GM12878 (cell line): ENCODE data around the gene IDH3G. TPM values are rescaled to one million over a fixed set of nuclear protein-coding genes. Genes with fewer than 3 reads are reported as not detected.

Experiments
- ATAC-seq: fragments of 200-7000 bp; cut with Tn5 transposase; 3 replicates; pipeline ENCODE4 v1.9.1; 2020; ENCODE audit warnings: mild to moderate bottlenecking, moderate library complexity
- BruUV-seq: library from RNA; stranded (reverse); fragments of 400-500 nt; replicated peaks from 2 replicates; lab custom pipeline; 2021; lab: Mats Ljungman, UMichigan
- CTCF ChIA-PET: fragments of 300-600 bp; sonication (Branson Sonifier 250); formaldehyde crosslinking; extraction: SDS; loops from one replicate; lab custom pipeline; 2021; ENCODE audit warnings: inconsistent platforms; lab: Yijun Ruan, JAX
- POLR2A ChIA-PET: fragments of 350-600 bp; formaldehyde crosslinking; extraction: SDS; loops from one replicate; lab custom pipeline; 2021; ENCODE audit warnings: inconsistent platforms; lab: Charles Lee
- RAD21 ChIA-PET: fragments of 300-600 bp; sonication (Branson Sonifier 250); formaldehyde crosslinking; loops from one replicate; lab custom pipeline; 2023; ENCODE audit warnings: antibody characterized with exemption; ENCODE audit not compliant: unreplicated experiment; lab: Charles Lee
- SMC1A ChIA-PET: fragments of 300-600 bp; sonication (Branson Sonifier 250); formaldehyde crosslinking; loops from one replicate; lab custom pipeline; 2023; ENCODE audit not compliant: unreplicated experiment, uncharacterized antibody; lab: Charles Lee
- DNase-seq: peaks from one replicate; pipeline ENCODE4 v3.0.0-alpha.2; 2011; ENCODE audit warnings: low read depth, low spot score
- FAIRE-seq: peaks from 3 replicates; lab custom pipeline; 2011; peaks lifted over from hg19 to GRCh38; lab: Jason Lieb, UNC
- H2AFZ ChIP-seq: 2 replicates; pipeline ENCODE4 v1.6.0; 2011; ENCODE audit warnings: low read depth, low read length, control low read depth; ENCODE audit not compliant: control insufficient read depth
- H3K27ac ChIP-seq: 2 replicates; pipeline ENCODE4 v1.5.1; 2011; ENCODE audit warnings: control low read depth; ENCODE audit not compliant: control insufficient read depth, insufficient read depth
- H3K27me3 ChIP-seq, 2 experiments: replicated peaks in 1 of 2; 2 replicates each; pipeline versions ENCODE4 v1.6.0 to v1.6.1; 2011; ENCODE audit warnings: low read length in 1 of 2; ENCODE audit not compliant: control insufficient read depth in 2 of 2, insufficient read depth in 2 of 2
- H3K36me3 ChIP-seq, 2 experiments: 2 replicates each; pipeline ENCODE4 v1.5.1; 2011; ENCODE audit warnings: low read length in 1 of 2; ENCODE audit not compliant: control insufficient read depth in 2 of 2, insufficient read depth in 2 of 2
- H3K4me1 ChIP-seq: 2 replicates; pipeline ENCODE4 v1.6.1; 2011; ENCODE audit warnings: mild to moderate bottlenecking, low read length, moderate library complexity, mixed read lengths; ENCODE audit not compliant: control insufficient read depth, insufficient read depth
- H3K4me2 ChIP-seq: 2 replicates; pipeline ENCODE4 v1.6.0; 2011; ENCODE audit warnings: control low read depth; ENCODE audit not compliant: control insufficient read depth, insufficient read depth
- H3K4me3 ChIP-seq: fragments of 200-600 bp; sonication (generic); 2 replicates; pipeline ENCODE4 v1.5.1; 2016
- H3K79me2 ChIP-seq: 2 replicates; pipeline ENCODE4 v1.6.0; 2011; ENCODE audit warnings: low read length; ENCODE audit not compliant: control insufficient read depth, insufficient read depth
- H3K9ac ChIP-seq: 2 replicates; pipeline ENCODE4 v1.8.0; 2011; ENCODE audit warnings: low read length, control low read depth, mixed read lengths; ENCODE audit not compliant: control insufficient read depth, insufficient read depth
- H3K9me3 ChIP-seq: replicated peaks from 3 replicates; pipeline ENCODE4 v1.5.1; 2011; ENCODE audit warnings: mild to moderate bottlenecking, low read length; ENCODE audit not compliant: control insufficient read depth, insufficient read depth
- H4K20me1 ChIP-seq: 2 replicates; pipeline ENCODE4 v1.6.0; 2011; ENCODE audit not compliant: control insufficient read depth, insufficient read depth
- BHLHE40 ChIP-seq, 2 experiments: fragments of 450-650 bp in 1 of 2; IDR thresholded peaks; 2 replicates each; pipeline ENCODE4 v1.6.1; 2011 to 2017; ENCODE audit warnings: low read depth in 2 of 2, borderline replicate concordance in 1 of 2, improper control_type of control experiment in 1 of 2, low read length in 1 of 2, mild to moderate bottlenecking in 1 of 2
- CREB1 ChIP-seq: IDR thresholded peaks from 2 replicates; pipeline ENCODE4 v1.6.1; 2012; ENCODE audit warnings: low read depth, mild to moderate bottlenecking, inconsistent platforms
- EP300 ChIP-seq, 2 experiments: fragments of 150-350 bp in 1 of 2; IDR thresholded peaks; 2 replicates each; pipeline ENCODE4 v1.6.1; 2011 to 2012; ENCODE audit warnings: low read depth in 2 of 2, low read length in 2 of 2, borderline replicate concordance in 1 of 2, improper control_type of control experiment in 1 of 2, inconsistent platforms in 1 of 2; ENCODE audit not compliant: control insufficient read depth in 1 of 2
- EZH2 ChIP-seq: IDR thresholded peaks from 2 replicates; pipeline ENCODE4 v1.6.1; 2012; ENCODE audit warnings: low read depth, mild to moderate bottlenecking, control low read depth, inconsistent platforms, low read length, borderline replicate concordance; ENCODE audit not compliant: control insufficient read depth
- IKZF2 ChIP-seq, 2 experiments: fragments of 450-650 bp; IDR thresholded peaks; 2 replicates each; pipeline ENCODE4 v1.6.1; 2017; ENCODE audit warnings: mild to moderate bottlenecking in 2 of 2, moderate library complexity in 2 of 2
- KDM1A ChIP-seq: fragments of 200-600 bp; sonication (generic); IDR thresholded peaks from 2 replicates; pipeline ENCODE4 v1.6.1; 2016; ENCODE audit warnings: borderline replicate concordance
- MYB ChIP-seq: fragments of 150-350 bp; IDR thresholded peaks from 2 replicates; pipeline ENCODE4 v1.6.1; 2014; ENCODE audit warnings: mild to moderate bottlenecking, low read depth, low read length, borderline replicate concordance
- NFYB ChIP-seq: IDR thresholded peaks from 2 replicates; pipeline ENCODE4 v1.6.1; 2011; ENCODE audit warnings: low read depth, mild to moderate bottlenecking, low read length, improper control_type of control experiment, moderate library complexity; ENCODE audit not compliant: insufficient read depth
- NR2F1 ChIP-seq: fragments of 450-650 bp; conservative IDR thresholded peaks from 2 replicates; pipeline ENCODE4 v1.6.1; 2017; ENCODE audit warnings: mild to moderate bottlenecking
- SRF ChIP-seq, 2 experiments: IDR thresholded peaks; 2 replicates each; pipeline ENCODE4 v1.6.1; 2011; ENCODE audit warnings: low read depth in 2 of 2, low read length in 2 of 2, mild to moderate bottlenecking in 1 of 2, moderate library complexity in 1 of 2
- SUPT20H ChIP-seq: IDR thresholded peaks from 2 replicates; pipeline ENCODE4 v1.6.1; 2011; ENCODE audit warnings: low read depth, mild to moderate bottlenecking, low read length, moderate library complexity, borderline replicate concordance; ENCODE audit not compliant: control insufficient read depth
- ZNF207 ChIP-seq: fragments of 450-650 bp; IDR thresholded peaks from 2 replicates; pipeline ENCODE4 v1.6.1; 2014; ENCODE audit warnings: antibody characterized with exemption, mild to moderate bottlenecking, borderline replicate concordance
- WGBS: methylation state at CpG from one replicate; pipeline ENCODE4 v1.1.6; 2016; ENCODE audit warnings: low lambda C conversion rate; ENCODE audit not compliant: insufficient replicate concordance, insufficient coverage; ENCODE audit errors: missing lambda C conversion rate; 5-methylcytosine and 5-hydroxymethylcytosine counted together
- in situ Hi-C: fragments of 300-500 bp; cut with MboI; formaldehyde crosslinking; loops from 9 replicates; pipeline ENCODE4 v1.14.3; 2018; ENCODE audit warnings: mixed read lengths
- intact Hi-C: fragments of 100-400 bp; cut with micrococcal nuclease; formaldehyde crosslinking; loops from one replicate; pipeline ENCODE4 v1.14.2; 2022; ENCODE audit not compliant: unreplicated experiment
- polyA plus RNA-seq, 11 experiments: library from polyadenylated mRNA; depleted of rRNA in 4 of 11; unstranded in 6 of 11; stranded (reverse) in 5 of 11; fragments of >200 nt; fragmentation: Nextera tagmentation in 4 of 11; fragmentation: Illumina TruSeq in 1 of 11; extraction: Ambion mirVana in 4 of 11; extraction: Trizol in 1 of 11; gene quantifications; 1 replicate in 1 of 11; 2 replicates in 10 of 11; pipeline versions ENCODE4 v1.2.1 to v1.2.3, GENCODE V29; 2011 to 2016; ENCODE audit warnings: inconsistent platforms in 2 of 11, missing spikeins in 2 of 11, low read depth in 1 of 11
- total RNA-seq, 4 experiments: library from RNA; depleted of rRNA in 3 of 4; stranded (reverse); fragments of >200 nt in 3 of 4; fragmentation: Illumina TruSeq in 1 of 4; extraction: Trizol in 1 of 4; gene quantifications; 2 replicates each; pipeline versions ENCODE4 v1.2.1 to v1.2.3, GENCODE V29; 2013 to 2021
- TF ChIP-seq, protein P1 (sequence below): IDR thresholded peaks from 2 replicates; pipeline ENCODE4 v1.6.1; 2012; ENCODE audit warnings: low read depth, low read length, improper control_type of control experiment

Gene IDH3G
- total and polyA plus RNA-seq, 10 of the 15 experiments (the other 5 are each of a cell fraction or from before 2014, with no cell fraction given) = 26.3 to 102 (median 66.6) TPM

DNA sequence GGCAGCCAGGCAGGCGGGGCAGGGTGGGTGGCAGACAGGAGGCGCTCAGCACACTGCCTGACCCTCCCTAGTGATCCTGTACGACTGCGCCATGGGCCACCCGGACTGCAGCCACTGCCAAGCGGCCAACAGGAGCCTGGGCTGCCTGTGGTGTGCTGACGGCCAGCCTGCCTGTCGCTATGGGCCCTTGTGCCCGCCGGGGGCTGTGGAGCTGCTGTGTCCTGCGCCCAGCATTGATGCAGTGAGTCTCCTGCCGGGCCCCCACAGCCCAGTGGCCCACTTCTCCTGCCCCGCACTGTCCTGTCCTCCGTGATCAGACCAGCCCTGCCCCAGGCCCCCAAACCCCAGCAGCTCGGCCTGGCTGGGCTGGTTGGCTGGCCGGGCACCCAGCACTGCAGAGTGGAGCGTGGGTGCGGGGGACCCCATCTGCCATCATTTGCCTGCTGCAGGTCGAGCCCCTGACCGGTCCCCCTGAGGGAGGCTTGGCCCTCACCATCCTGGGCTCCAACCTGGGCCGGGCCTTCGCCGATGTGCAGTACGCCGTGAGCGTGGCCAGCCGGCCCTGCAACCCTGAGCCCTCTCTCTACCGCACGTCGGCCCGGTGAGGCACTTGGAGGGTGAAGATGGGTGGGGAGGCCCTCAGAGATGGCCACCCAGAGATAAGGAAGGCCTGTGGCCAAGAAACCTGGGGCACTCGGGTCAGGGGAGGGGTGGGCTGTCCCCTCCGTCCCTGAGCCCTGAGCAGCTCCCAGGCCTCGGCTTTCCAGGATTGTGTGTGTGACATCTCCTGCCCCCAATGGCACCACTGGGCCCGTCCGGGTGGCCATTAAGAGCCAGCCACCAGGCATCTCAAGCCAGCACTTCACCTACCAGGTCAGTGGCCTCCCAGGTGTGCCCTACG lies 22.5 kb downstream of the IDH3G start:
- no peaks in the 10 kb centered on the region for H3K36me3 ChIP-seq
- H4K20me1 ChIP-seq = no peaks in the 10 kb centered on the region
- SMC1A ChIA-PET = no interaction called here
- DNase-seq (no peak), ATAC-seq (no peak), FAIRE-seq (no peak)
- H3K27ac ChIP-seq = no peak overlapping the region
- H3K79me2 ChIP-seq = no peaks in the 10 kb centered on the region
- intact Hi-C loops = no loop called here
- no peaks in the 10 kb centered on the region for H3K4me1 ChIP-seq
- H3K27me3 ChIP-seq = no peaks in the 10 kb centered on the region
- H3K4me2 ChIP-seq = no peak overlapping the region
- no peaks in the 10 kb centered on the region; the same call in 2 of the 3 replicates for H3K9me3 ChIP-seq
- WGBS = 49% methylated on average over 23 of the region's 37 CpGs
- H3K4me3 ChIP-seq = no peak overlapping the region
- no peak overlapping the region for H3K9ac ChIP-seq
- CTCF ChIA-PET = no interaction called here
- RAD21 ChIA-PET = interaction anchor here (0.7 kb wide), 1 partner anchor 203 kb away, joined by 4 read pairs; no protein-coding TSS in a partner anchor
- no peak overlapping the region for H2AFZ ChIP-seq
- no TSS peak for BruUV-seq
- in situ Hi-C loops = no loop called here
- POLR2A ChIA-PET = no interaction called here
- TF ChIP-seq BHLHE40 (IDR thresholded peaks at IDR 0.05; ENCODE audit: borderline replicate concordance in 1 of 2, low read depth in 2 of 2, low read length in 1 of 2) = no peak
- no peak for TF ChIP-seq CREB1
- TF ChIP-seq KDM1A = no peak
- TF ChIP-seq SRF (IDR thresholded peaks at IDR 0.05; ENCODE audit: low read depth in 2 of 2, low read length in 2 of 2) = no peak
- TF ChIP-seq, protein P1, sequence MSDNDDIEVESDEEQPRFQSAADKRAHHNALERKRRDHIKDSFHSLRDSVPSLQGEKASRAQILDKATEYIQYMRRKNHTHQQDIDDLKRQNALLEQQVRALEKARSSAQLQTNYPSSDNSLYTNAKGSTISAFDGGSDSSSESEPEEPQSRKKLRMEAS = no peak
- TF ChIP-seq SUPT20H = no peak
- no peak for TF ChIP-seq IKZF2 (IDR thresholded peaks at IDR 0.05)
- no peak for TF ChIP-seq NR2F1
- no peak for TF ChIP-seq EP300 (IDR thresholded peaks at IDR 0.05; ENCODE audit: borderline replicate concordance in 1 of 2, control insufficient read depth in 1 of 2, low read depth in 2 of 2, low read length in 2 of 2)
- no peak for TF ChIP-seq MYB
- no peak for TF ChIP-seq NFYB
- no peak for TF ChIP-seq EZH2
- TF ChIP-seq ZNF207 = no peak
